Gastroesophageal sphincter (tissue), 3 donors: ENCODE data around the gene DYNC1LI2.

ENCODE experiments used
- EP300 ChIP-seq: sonication (generic); formaldehyde crosslinking; IDR thresholded peaks from one replicate; pipeline ENCODE4 v1.6.1; 2017; ENCODE audit warnings: antibody characterized with exemption, mild to moderate bottlenecking
- POLR2A ChIP-seq, 2 donors: fragments of 450-650 bp; IDR thresholded peaks; one replicate each; pipeline ENCODE4 v1.6.1; 2017; ENCODE audit warnings: antibody characterized with exemption in 2 of 2, mild to moderate bottlenecking in 2 of 2, moderate library complexity in 1 of 2
- TF ChIP-seq, protein P1 (sequence below), 4 experiments: fragments of 200-600 bp in 2 of 4; fragments of 450-650 bp in 2 of 4; sonication (generic) in 1 of 4; IDR thresholded peaks; one replicate each; pipeline ENCODE4 v1.5.1; 2017 to 2019; ENCODE audit warnings: antibody characterized with exemption in 4 of 4, mild to moderate bottlenecking in 2 of 4, moderate library complexity in 2 of 4

DNA sequence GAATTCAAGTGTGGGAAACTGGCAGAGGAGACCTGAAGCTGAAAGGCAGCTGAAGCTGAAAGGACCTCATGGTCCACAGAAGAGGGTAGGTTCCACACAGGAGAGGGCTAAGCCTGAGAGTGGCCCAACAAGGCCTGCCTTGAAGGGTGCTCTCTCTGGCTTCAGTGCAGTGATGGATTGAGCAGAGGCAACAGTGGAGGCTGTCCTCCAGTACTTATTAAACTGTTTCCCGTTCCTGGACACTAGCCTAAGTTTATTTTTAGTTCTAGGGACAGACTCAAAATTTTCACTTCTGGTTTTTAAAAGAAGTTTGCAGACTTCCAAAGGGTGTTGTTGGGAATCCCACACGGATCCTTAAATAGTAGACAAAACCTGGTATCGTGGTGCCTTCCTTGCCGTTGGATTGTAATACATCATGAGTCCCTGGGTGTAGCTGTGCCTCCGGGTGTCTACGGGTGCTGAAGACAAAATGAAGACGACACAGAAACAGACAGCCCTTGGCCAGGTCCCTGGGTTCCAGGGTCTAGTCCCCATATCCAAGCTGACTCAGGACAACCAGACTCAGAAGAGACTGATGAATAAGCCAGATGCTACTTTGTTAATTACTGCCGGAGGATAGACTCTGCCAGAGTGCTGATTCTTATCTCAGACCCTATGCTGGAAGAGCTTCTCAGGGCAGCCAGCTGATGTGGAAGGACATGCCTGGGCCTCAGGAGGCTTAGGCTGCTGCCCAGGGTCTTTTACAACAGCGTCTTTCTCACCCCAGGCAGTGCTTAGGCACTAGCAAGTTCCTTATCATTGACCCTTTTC, 47.8 kb downstream of the DYNC1LI2 start:
- TF ChIP-seq POLR2A (IDR thresholded peaks at IDR 0.05), result no peak
- TF ChIP-seq, protein P1, sequence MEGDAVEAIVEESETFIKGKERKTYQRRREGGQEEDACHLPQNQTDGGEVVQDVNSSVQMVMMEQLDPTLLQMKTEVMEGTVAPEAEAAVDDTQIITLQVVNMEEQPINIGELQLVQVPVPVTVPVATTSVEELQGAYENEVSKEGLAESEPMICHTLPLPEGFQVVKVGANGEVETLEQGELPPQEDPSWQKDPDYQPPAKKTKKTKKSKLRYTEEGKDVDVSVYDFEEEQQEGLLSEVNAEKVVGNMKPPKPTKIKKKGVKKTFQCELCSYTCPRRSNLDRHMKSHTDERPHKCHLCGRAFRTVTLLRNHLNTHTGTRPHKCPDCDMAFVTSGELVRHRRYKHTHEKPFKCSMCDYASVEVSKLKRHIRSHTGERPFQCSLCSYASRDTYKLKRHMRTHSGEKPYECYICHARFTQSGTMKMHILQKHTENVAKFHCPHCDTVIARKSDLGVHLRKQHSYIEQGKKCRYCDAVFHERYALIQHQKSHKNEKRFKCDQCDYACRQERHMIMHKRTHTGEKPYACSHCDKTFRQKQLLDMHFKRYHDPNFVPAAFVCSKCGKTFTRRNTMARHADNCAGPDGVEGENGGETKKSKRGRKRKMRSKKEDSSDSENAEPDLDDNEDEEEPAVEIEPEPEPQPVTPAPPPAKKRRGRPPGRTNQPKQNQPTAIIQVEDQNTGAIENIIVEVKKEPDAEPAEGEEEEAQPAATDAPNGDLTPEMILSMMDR (IDR thresholded peaks at IDR 0.05), result no peak
- TF ChIP-seq EP300, result no peak
